Prostate gland (tissue), 2 donors: ENCODE data around the gene NKX1-2.

Source experiments
- CTCF ChIP-seq, 4 experiments: fragments of 200-600 bp in 2 of 4; fragments of 450-650 bp in 2 of 4; sonication (generic) in 2 of 4; IDR thresholded peaks; 1 replicate in 3 of 4; 2 replicates in 1 of 4; pipeline ENCODE4 v1.5.1; 2016 to 2019; ENCODE audit warnings: antibody characterized with exemption in 4 of 4, mild to moderate bottlenecking in 2 of 4, moderate library complexity in 2 of 4
- POLR2AphosphoS5 ChIP-seq: sonication (generic); formaldehyde crosslinking; IDR thresholded peaks from one replicate; pipeline ENCODE4 v1.6.1; 2017; ENCODE audit warnings: antibody characterized with exemption

GRCh38 chr10:124401633-124402032 is 48.2 kb downstream of the NKX1-2 start:
- no peak for TF ChIP-seq CTCF (IDR thresholded peaks at IDR 0.05)
- no peak for TF ChIP-seq POLR2AphosphoS5
